Astrocyte of the cerebellum (primary cell): ENCODE measurements around the gene RAB6A.

ENCODE experiments used
- DNase-seq: peaks from one replicate; pipeline ENCODE4 v3.0.0-alpha.2; 2011; ENCODE audit warnings: low read depth
- H3K4me3 ChIP-seq: 2 replicates; pipeline ENCODE4 v1.5.1; 2011; ENCODE audit warnings: mild to moderate bottlenecking, low read depth, low read length, moderate library complexity
- in situ Hi-C: cut with HindIII; loops from 2 replicates; pipeline ENCODE4 v1.10.0; 2017; ENCODE audit warnings: low sequenced_read_pairs
- TF ChIP-seq, protein P1 (sequence below): IDR thresholded peaks from 2 replicates; pipeline ENCODE4 v1.5.1; 2012; ENCODE audit warnings: low read length, low read depth, moderate library complexity, mild to moderate bottlenecking; ENCODE audit errors: missing control alignments

Gene RAB6A

DNA sequence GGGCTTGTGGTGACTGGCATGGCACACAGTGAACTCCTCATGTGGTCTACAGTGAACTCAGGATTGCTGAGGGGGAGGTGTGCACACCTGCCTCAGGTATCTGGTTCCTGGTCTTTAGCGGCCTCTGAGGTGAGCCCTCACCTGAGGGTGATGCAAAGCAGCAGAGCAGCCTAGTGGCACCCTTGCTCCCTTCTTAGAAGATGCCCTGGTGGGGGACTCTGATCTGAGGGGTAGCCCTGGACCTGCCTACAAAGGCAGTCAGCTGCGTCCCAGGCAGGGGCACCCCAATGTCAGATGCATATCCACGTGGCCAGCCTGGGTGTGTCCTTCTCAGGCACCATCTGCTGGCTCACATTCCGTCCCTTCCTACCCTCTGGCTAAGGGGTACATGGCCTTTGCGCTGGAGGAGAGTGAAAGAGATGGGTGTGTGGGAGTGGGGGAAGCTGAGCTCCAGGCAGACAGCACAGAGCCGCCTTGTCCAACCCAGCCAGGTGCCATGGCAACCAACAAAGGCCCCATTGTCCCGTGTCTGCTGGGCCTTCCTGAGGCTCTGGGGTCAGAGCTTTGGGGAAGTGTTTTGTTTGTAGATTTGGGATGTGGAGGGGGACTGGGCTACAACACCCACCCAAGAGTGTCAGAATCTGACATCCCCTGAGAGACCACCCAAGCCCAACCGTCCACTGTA is 108.7 kb downstream of the RAB6A start:
- in situ Hi-C loops: loop anchor here (5.0 kb wide), 1 partner anchor 185 kb away; no protein-coding TSS in a partner anchor
- no peak for DNase-seq
- TF ChIP-seq, protein P1, sequence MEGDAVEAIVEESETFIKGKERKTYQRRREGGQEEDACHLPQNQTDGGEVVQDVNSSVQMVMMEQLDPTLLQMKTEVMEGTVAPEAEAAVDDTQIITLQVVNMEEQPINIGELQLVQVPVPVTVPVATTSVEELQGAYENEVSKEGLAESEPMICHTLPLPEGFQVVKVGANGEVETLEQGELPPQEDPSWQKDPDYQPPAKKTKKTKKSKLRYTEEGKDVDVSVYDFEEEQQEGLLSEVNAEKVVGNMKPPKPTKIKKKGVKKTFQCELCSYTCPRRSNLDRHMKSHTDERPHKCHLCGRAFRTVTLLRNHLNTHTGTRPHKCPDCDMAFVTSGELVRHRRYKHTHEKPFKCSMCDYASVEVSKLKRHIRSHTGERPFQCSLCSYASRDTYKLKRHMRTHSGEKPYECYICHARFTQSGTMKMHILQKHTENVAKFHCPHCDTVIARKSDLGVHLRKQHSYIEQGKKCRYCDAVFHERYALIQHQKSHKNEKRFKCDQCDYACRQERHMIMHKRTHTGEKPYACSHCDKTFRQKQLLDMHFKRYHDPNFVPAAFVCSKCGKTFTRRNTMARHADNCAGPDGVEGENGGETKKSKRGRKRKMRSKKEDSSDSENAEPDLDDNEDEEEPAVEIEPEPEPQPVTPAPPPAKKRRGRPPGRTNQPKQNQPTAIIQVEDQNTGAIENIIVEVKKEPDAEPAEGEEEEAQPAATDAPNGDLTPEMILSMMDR: no peak
- no peak overlapping the region for H3K4me3 ChIP-seq

DNA sequence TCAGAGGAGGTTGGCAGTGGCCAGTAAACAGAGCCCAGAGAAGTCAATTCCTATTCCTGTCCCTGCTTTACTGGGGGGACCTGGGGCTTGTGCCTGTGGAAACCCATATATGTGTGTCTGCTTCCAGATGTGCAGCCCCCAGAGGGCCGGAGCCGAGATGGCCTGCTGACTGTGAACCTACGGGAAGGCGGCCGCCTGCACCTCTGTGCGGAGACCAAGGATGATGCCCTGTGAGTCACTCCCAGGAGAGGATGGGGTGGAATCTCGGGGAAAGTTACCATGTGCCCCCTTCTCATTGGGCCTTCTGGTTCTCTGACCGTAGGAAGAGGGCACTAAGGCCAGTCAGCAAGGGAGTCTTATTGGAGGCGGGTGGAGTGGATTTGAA is 109.2 kb downstream of the RAB6A start:
- H3K4me3 ChIP-seq: no peak overlapping the region
- in situ Hi-C loops: loop anchor here (5.0 kb wide), 1 partner anchor 184 kb away; no protein-coding TSS in a partner anchor
- TF ChIP-seq, protein P1: no peak
- DNase-seq: no peak

DNA sequence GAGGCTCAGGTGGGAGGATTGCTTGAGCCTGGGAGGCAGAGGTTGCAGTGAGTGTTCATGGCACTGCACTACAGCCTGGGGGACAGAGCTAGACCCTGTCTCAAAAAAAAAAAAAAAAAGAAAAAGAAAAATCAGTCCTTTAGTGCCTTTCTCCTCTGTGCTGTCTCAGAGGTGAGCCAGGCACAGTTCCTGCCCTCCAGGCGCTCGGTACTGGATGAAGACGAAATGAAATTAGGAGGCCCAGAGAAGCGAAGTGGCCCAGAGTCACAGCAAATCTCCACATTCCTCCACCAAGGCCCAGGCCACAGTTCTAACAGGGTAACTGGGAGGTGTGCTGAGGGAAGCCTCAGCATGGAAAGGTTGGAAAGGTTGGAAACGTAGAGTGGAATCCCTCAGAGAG is 109.6 kb downstream of the RAB6A start:
- H3K4me3 ChIP-seq: no peak overlapping the region
- TF ChIP-seq, protein P1: no peak
- no peak for DNase-seq
- in situ Hi-C loops: loop anchor here (5.0 kb wide), 1 partner anchor 184 kb away; no protein-coding TSS in a partner anchor

DNA sequence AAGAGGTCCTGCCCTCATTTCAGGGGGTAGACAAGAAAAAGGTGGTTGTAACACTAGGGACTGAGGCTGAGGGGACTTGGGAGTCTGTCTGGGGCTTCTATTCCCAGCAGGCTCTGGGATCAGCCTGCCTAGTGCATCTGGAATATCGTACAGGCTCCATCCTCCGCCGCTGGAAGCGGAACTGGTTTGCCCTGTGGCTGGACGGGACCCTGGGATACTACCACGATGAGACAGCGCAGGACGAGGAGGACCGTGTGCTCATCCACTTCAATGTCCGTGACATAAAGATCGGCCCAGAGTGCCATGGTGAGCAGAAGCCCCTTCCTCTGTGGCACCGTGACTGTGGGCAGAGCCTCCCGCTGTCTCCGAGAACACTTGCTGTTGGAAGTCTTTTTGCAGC is 110.5 kb downstream of the RAB6A start:
- in situ Hi-C loops: loop anchor here (5.0 kb wide), 1 partner anchor 183 kb away; no protein-coding TSS in a partner anchor
- TF ChIP-seq, protein P1: no peak

DNA sequence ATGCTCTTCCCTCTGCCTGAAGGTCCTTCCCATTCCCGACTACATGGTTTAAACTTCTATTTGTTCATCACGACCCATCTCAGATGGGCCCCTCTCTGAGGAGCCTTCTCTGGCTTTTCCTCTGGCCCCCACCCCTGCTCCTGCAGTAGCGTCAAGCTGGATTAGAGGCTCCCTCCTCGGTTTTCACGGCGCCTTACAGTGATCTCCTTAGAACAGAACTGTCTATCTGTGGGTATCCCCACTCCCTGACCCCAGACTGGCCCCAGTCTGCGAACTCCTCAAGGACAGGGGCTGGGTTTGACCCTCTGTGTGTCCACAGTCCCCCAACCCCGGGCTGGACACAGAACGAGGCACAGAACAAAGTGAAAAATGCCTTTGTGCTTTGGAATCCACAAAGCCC is 111.7 kb downstream of the RAB6A start:
- no peak for DNase-seq
- in situ Hi-C loops: no loop called here
- no peak overlapping the region for H3K4me3 ChIP-seq
- TF ChIP-seq, protein P1: no peak

More for the DNA sequence above, 110.5 kb downstream of the RAB6A start:
- H3K4me3 ChIP-seq: no peak overlapping the region
- no peak for DNase-seq

DNA sequence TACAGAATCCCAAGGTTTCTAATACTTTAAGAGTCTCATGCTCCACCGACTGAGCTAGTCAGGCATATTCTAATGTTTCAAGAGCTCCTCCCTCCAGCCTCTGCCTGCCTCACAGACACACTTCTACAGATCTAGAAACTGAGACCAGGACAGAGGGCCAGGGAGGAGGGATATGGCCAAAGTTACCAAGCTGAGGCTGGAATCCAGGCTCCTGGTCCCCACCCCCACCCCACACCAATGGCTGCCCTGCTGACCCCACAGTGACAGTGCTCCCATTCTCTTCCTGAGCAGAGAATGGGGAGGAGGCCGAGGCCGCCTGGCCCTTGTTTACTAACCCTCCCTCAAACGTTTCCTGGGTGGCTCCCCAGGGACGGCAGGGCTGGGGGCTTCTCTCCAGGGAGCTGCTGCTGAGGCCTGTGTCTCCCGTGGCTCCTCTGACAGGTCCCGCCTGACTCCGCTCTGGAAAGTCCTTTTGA is 112.3 kb downstream of the RAB6A start:
- TF ChIP-seq, protein P1: no peak
- no peak for DNase-seq
- in situ Hi-C loops: no loop called here
- H3K4me3 ChIP-seq: no peak overlapping the region
